Measurements from ENCODE around the gene ZNF804B. TPM values are rescaled to one million over a fixed set of nuclear protein-coding genes. Genes with fewer than 3 reads are reported as not detected.

ZNF804B gene
- total RNA-seq, 1 donor from 2014 or later, result not detected

DNA sequence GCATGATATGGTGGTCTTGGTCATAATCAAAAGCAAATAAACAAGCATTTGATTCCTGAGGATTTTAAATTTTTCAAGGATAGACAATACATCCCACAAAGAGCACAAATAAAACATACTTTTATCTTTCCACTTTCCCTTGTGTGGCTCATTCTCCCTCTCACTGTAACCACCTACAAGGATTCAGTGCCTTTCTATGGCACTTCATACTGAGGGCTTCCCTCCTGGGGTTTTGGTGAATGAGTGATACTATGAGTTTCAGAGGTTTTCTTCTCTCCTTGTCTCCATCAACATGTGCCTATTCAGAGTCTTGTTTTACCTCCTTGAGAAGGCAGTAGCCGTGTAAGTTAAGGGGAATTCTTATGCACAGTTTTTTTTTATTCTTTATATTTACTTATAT lies 332.1 kb downstream of the ZNF804B start:
- no peaks in the 10 kb centered on the region for H3K4me1 Mint-ChIP-seq
- H3K9me3 Mint-ChIP-seq, result no peaks in the 10 kb centered on the region
- H3K4me3 ChIP-seq, result no peak overlapping the region
- no peak overlapping the region for H3K9ac ChIP-seq
- H3K4me3 Mint-ChIP-seq, result no peak overlapping the region
- H3K36me3 ChIP-seq, result no peaks in the 10 kb centered on the region
- H4K20me1 ChIP-seq (ENCODE audit: low read depth), result no peaks in the 10 kb centered on the region
- no peaks in the 10 kb centered on the region for H3K36me3 Mint-ChIP-seq
- H3K27me3 ChIP-seq, result no peaks in the 10 kb centered on the region
- H3K4me1 ChIP-seq, result no peaks in the 10 kb centered on the region
- H3K79me2 ChIP-seq (ENCODE audit: low read depth), result no peaks in the 10 kb centered on the region
- peak overlapping the region; percentile 36 for H3K27ac ChIP-seq
- no peaks in the 10 kb centered on the region for H3F3A ChIP-seq (ENCODE audit: low read depth)
- no peaks in the 10 kb centered on the region for H3K9me3 ChIP-seq (ENCODE audit: low read depth)
- peak; percentile 17 for DNase-seq (ENCODE audit: low spot score)
- no peak for TF ChIP-seq EZH2 (IDR thresholded peaks at IDR 0.05)
- no peak for TF ChIP-seq EZH2phosphoT487 (IDR thresholded peaks at IDR 0.05)
- TF ChIP-seq CTCF (IDR thresholded peaks at IDR 0.05), result no peak
- H3K4me2 ChIP-seq, result no peak overlapping the region
- H2AFZ ChIP-seq (replicated peaks), result no peak overlapping the region
- H3K27me3 Mint-ChIP-seq (ENCODE audit: insufficient read depth, low read depth), result no peaks in the 10 kb centered on the region
- no peak overlapping the region for H3K27ac Mint-ChIP-seq

GRCh38 chr7:89094269-89094668 lies 334.8 kb downstream of the ZNF804B start:
- H2AFZ ChIP-seq (replicated peaks), result no peak overlapping the region
- H3K27ac Mint-ChIP-seq, result no peak overlapping the region
- H3K79me2 ChIP-seq (ENCODE audit: low read depth), result no peaks in the 10 kb centered on the region
- H3K9ac ChIP-seq, result no peak overlapping the region
- no peaks in the 10 kb centered on the region for H3K27me3 ChIP-seq
- no peaks in the 10 kb centered on the region for H3K36me3 ChIP-seq
- no peaks in the 10 kb centered on the region for H4K20me1 ChIP-seq (ENCODE audit: low read depth)
- H3K4me1 Mint-ChIP-seq, result no peaks in the 10 kb centered on the region
- H3K27ac ChIP-seq, result no peak overlapping the region
- H3K9me3 Mint-ChIP-seq, result no peaks in the 10 kb centered on the region
- no peak overlapping the region for H3K4me3 ChIP-seq
- DNase-seq (ENCODE audit: low spot score), result no peak
- H3K4me2 ChIP-seq, result no peak overlapping the region
- no peak overlapping the region for H3K4me3 Mint-ChIP-seq
- no peaks in the 10 kb centered on the region for H3F3A ChIP-seq (ENCODE audit: low read depth)
- H3K27me3 Mint-ChIP-seq (ENCODE audit: insufficient read depth, low read depth), result no peaks in the 10 kb centered on the region
- no peaks in the 10 kb centered on the region for H3K9me3 ChIP-seq (ENCODE audit: low read depth)
- H3K36me3 Mint-ChIP-seq, result no peaks in the 10 kb centered on the region
- TF ChIP-seq EZH2phosphoT487 (IDR thresholded peaks at IDR 0.05) (no peak), EZH2 (IDR thresholded peaks at IDR 0.05) (no peak), CTCF (IDR thresholded peaks at IDR 0.05) (no peak)
- no peaks in the 10 kb centered on the region for H3K4me1 ChIP-seq

GRCh38 chr7:89103564-89103963 lies 344.1 kb downstream of the ZNF804B start:
- no peak overlapping the region for H3K27ac Mint-ChIP-seq
- no peak for DNase-seq (ENCODE audit: low spot score)
- Histone ChIP-seq H3K79me2 (ENCODE audit: low read depth) (no peaks in the 10 kb centered on the region), H3F3A (ENCODE audit: low read depth) (no peaks in the 10 kb centered on the region), H3K4me3 (no peak overlapping the region), H3K9me3 (ENCODE audit: low read depth) (no peaks in the 10 kb centered on the region), H4K20me1 (ENCODE audit: low read depth) (no peaks in the 10 kb centered on the region), H2AFZ (replicated peaks) (no peak overlapping the region), H3K4me1 (peaks cover 6% of the 10 kb centered on the region), H3K4me2 (no peak overlapping the region), H3K36me3 (no peaks in the 10 kb centered on the region), H3K9ac (no peak overlapping the region), H3K27me3 (no peaks in the 10 kb centered on the region), H3K27ac (no peak overlapping the region)
- no peaks in the 10 kb centered on the region for H3K36me3 Mint-ChIP-seq
- peaks cover 4% of the 10 kb centered on the region for H3K9me3 Mint-ChIP-seq
- no peak overlapping the region for H3K4me3 Mint-ChIP-seq
- H3K4me1 Mint-ChIP-seq, result no peaks in the 10 kb centered on the region
- no peaks in the 10 kb centered on the region for H3K27me3 Mint-ChIP-seq (ENCODE audit: insufficient read depth, low read depth)
- no peak for TF ChIP-seq EZH2phosphoT487 (IDR thresholded peaks at IDR 0.05)
- TF ChIP-seq CTCF (IDR thresholded peaks at IDR 0.05), result no peak
- no peak for TF ChIP-seq EZH2 (IDR thresholded peaks at IDR 0.05)

Data from neural progenitor cell (in vitro differentiated cells).